Measurements from ENCODE around the gene SPACA7.

The SPACA7 gene, protein sequence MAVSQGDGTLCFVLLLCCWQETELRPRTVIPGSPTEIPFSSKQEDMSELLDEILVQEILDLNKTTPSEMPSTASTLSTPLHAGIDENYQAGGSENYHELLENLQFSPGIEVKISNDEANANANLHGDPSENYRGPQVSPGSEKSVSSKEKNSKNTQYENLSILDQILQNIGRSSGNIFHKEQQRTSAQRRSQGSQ

GRCh38 chr13:112376050-112376681, at the start of gene SPACA7:
TSS of gene SPACA7 (plus strand) at chr13:112376355. CDS start at chr13:112376386, 31 bp downstream.
- no peak for TF ChIP-seq CTCF (IDR thresholded peaks at IDR 0.05; ENCODE audit: control extremely low read depth, extremely low read depth, low read depth, missing control alignments)
- ChIA-PET POLR2A (no interaction called here), CTCF (no interaction called here)
- DNase-seq (ENCODE audit: extremely low spot score) = no peak

- POLR2A ChIA-PET = no interaction called here
- no peak for TF ChIP-seq CTCF (IDR thresholded peaks at IDR 0.05; ENCODE audit: control extremely low read depth, extremely low read depth, low read depth, missing control alignments)
- CTCF ChIA-PET = no interaction called here
- no peak for DNase-seq (ENCODE audit: extremely low spot score)
Measured at GRCh38 chr13:112326821-112327370, 49.3 kb upstream of the SPACA7 start.

GRCh38 chr13:112328936-112329335, 47.2 kb upstream of the SPACA7 start:
- POLR2A ChIA-PET = no interaction called here
- TF ChIP-seq CTCF (IDR thresholded peaks at IDR 0.05; ENCODE audit: control extremely low read depth, extremely low read depth, low read depth, missing control alignments) = no peak
- DNase-seq (ENCODE audit: extremely low spot score) = no peak
- CTCF ChIA-PET = no interaction called here

DNA sequence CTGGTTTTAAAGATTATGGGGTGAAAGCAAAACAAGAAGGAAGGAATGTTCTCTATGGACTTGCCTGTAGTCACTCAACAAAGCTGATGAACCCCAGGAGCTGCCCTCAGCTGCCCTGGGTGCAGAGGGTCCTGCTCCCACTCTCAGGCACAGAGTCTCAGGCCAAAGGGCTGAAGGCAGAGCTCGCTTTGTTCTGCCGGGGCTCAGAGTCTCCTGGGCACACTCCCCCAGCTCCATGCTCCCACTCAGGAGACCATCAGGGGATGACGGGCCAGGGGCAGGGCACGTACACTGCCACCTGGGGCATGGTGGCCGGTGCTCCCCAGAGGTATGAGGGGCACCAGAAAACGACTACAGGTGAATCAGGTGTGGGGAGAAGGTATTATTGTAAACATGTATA, 46.8 kb upstream of the SPACA7 start:
- no peak for TF ChIP-seq CTCF (IDR thresholded peaks at IDR 0.05; ENCODE audit: control extremely low read depth, extremely low read depth, low read depth, missing control alignments)
- CTCF ChIA-PET = no interaction called here

GRCh38 chr13:112330066-112330465, 46.1 kb upstream of the SPACA7 start:
- ChIA-PET POLR2A (no interaction called here), CTCF (no interaction called here)
- DNase-seq (ENCODE audit: extremely low spot score) = no peak
- TF ChIP-seq CTCF (IDR thresholded peaks at IDR 0.05; ENCODE audit: control extremely low read depth, extremely low read depth, low read depth, missing control alignments) = no peak

More for the DNA sequence above, 46.8 kb upstream of the SPACA7 start:
- DNase-seq (ENCODE audit: extremely low spot score) = no peak
- POLR2A ChIA-PET = no interaction called here

GRCh38 chr13:112330479-112331381, 45.4 kb upstream of the SPACA7 start:
- DNase-seq (ENCODE audit: extremely low spot score) = no peak
- POLR2A ChIA-PET = no interaction called here
- TF ChIP-seq CTCF (IDR thresholded peaks at IDR 0.05; ENCODE audit: control extremely low read depth, extremely low read depth, low read depth, missing control alignments) = no peak
- CTCF ChIA-PET = no interaction called here

All from GM10248 (cell line).